HG02798 (cell line): ENCODE data around the gene SURF2.

Experiments used
- ATAC-seq: cut with Tn5 transposase; IDR thresholded peaks from one replicate; pipeline ENCODE4 v1.9.1; 2021; ENCODE audit warnings: mild to moderate bottlenecking; ENCODE audit not compliant: unreplicated experiment, poor library complexity

The SURF2 gene

DNA sequence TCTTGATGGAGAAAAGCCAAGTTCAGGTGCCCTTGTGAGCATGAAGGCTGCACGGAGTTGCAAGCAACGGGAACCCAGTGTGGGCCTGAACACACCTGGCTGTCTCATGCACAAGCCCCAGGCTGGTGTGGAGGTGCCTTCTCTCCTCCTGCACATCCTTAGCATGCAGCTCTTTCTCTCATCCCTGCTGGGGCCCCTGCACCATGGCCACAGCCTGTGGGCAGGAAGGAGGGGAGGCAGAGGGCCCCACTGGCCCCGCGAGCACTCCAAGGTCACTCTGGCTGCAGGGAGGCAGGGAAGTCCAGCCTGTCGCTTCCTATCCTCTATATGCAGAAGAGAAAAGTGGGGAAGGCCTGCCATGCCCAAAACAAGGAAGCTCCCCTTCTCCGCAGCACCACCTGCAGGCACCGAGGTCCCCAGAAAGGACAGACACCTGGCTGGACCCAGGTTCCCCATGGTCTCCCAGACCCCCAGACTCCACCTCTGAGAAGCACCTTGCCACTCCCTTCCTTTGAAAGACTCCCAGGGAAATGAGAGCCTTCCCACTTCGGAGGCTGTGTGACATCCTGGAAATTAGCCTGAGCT is 38.4 kb downstream of the SURF2 start:
- no peak for ATAC-seq

DNA sequence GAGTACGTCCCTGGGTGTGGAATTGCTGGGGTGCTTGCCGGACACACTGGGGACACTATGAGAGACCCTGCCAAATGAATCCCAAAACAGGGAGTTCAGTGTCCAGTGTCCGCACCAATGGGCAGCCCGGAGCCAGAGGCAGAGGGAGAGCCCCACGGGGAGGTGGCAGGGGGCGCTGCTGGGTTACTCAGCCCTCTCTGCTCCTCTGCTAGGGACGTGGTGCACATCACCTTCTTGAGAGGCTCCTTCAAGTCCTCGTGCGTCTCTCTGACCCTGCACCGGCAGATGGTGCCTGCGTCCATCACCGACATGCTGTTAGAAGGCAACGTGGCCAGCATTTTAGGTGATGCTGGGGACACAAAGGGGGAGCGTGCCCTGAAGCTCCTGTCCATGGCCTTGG is 40.6 kb downstream of the SURF2 start:
- no peak for ATAC-seq

- no peak for ATAC-seq
These were observed 41.0 kb downstream of the SURF2 start for GRCh38 chr9:133397370-133397769.

- no peak for ATAC-seq
These were observed 41.5 kb downstream of the SURF2 start for GRCh38 chr9:133397895-133398294.

- no peak for ATAC-seq
These were observed 43.9 kb downstream of the SURF2 start for GRCh38 chr9:133400292-133400691.

DNA sequence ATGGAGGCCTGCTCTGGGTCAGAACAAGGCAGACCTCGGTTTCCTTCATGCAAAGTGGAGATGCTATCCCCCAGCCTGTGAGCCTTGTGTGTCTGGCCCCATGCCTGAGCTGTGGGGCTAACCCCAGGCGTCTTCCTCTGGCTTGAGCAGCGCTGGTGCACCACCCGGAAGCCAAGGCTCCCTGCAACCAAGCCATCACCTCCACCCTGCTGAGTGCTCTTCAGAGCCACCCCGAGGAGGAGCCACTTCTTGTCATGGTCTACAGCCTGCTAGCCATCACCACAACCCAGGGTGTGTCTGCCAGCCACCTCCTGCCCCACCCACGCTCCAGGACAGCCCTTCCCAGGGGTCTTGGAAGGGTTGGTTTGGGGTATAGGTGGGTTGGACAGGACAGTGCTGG is 45.2 kb downstream of the SURF2 start:
- ATAC-seq: no peak

GRCh38 chr9:133402689-133403088 is 46.3 kb downstream of the SURF2 start:
- no peak for ATAC-seq

DNA sequence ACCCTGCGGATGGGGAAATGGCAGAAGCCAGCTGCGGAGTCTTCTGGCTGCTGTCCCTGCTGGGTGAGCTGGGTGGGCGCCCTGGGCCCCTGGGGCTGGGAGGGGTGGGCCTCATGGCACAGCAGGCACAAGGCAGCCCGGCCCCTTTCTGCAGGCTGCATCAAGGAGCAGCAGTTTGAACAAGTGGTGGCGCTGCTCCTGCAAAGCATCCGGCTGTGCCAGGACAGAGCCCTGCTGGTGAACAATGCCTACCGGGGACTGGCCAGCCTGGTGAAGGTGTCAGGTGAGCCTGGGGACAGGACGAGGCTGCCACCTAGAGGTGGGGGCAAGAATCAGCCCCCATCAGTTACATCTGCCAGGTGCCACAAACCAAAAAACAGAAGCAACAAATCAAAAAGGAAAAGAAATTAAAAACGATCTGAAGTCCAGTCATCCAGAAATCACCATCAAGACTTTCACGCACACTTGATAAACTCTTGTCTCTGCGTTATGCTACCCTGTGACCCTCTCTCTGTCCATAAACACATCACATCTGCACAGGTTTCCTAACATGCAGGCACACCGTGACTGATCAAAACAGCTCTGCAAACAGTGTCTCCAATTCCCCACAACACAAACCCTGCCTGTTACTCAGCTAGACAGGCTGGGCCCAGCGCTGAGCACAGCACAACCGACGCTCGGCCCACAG is 47.6 kb downstream of the SURF2 start:
- ATAC-seq: no peak

- no peak for ATAC-seq
These were observed 48.2 kb downstream of the SURF2 start for GRCh38 chr9:133404454-133405002.

DNA sequence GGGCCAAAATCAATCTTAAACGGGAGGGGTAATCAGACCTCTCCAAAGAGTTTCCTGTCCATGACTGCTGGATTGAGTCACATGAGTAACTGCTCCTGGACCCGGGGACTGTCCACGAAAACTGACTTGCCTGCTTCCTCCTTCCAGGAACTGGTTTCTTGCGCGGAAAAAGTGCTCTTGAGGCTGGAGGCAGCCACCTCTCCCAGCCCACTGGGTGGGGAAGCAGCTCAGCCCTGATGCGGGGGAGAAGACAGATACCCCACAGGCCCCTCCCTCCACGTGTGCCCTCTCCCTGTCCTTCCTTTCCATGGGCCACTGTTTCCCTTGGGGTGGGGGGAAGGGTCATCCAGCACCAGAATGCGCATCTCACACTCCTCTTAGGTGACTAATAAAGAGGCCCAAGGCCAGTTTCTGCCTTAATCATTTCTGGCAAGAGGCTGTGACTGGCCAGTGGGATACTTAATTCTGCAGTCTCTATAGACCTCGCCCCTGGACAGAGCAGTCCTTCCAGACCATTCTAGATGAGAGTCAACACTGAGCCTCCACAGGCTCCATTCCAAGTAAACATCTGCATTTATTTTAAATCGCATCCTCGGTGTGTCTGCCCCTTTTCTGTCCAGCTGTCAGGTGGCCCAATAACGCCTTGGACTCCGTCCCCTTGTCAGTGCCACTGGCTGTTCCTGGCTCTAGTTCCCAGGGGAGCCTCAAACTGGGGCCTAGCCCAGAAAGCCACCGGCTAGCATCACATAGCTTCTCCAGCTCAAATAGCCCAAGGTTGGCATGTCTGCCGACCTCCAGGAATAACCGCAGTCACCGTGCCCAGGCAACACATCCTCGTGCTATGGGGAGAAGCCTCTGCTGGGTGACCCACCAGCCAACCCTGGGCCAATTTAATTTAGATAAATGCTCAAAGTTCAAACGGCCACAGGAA is 49.4 kb downstream of the SURF2 start:
- no peak for ATAC-seq

DNA sequence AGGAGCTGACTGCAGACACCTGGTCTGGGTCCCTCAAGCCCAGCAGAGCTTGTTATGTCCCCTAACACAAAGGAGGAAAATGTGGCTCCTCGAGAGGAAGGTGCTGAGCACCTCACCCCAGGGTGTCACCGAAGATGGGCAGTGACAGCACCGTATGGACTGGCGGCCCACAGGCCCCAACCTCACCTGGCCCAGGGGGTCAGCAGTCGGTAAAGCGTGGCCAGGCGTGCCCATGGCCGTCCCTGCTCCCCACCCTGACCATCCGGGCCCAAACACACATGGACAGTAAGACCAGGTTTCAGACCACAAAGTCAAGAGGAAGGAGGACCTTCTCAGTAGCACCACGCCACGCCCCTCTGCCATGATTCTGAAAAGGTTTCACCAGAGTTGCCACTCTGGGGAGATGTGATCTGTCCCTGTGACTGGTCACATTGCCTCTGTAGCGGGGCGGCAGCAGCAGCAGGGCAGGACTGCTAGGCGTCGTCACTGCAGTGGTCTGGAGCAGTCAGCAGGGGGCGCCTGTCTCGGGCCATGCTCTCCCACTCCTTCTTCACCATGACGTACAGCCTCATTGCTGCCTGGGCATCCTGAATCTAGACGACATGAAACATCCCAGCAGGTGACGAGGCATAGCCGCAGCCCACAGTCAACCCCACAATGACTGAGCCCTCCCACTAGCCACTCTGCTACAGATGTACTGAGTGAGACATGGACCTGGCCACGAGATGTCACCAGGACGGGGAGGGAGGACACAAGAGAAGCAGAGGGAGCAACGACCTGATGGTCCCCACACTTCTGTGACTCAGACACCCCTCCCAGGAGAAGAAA is 50.3 kb downstream of the SURF2 start:
- no peak for ATAC-seq

DNA sequence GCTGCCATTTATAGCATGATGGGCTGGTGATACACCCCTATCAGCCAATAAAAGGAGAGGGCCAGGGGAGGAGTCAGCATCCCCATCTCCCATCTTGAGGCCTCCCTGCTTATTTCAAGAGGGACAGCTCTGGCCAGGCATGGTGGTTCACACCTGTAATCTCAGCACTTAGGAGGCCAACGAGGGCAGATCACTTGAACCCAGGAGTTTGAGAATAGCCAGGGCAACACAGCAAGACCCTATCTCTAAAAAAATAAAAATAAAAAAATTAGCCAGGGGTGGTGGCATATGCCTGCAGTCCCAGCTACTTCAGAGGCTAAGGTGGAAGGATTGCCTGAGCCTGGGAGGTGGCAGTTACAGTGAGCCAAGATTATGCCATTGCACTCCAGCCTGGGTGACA is 51.7 kb downstream of the SURF2 start:
- ATAC-seq: no peak
